Islet precursor cell (in vitro differentiated cells): ENCODE results near the gene AIF1.

Experiments used
- DNase-seq: peaks from one replicate; pipeline ENCODE4 v3.0.0-alpha.2; 2018

Gene AIF1

GRCh38 chr6:31651602-31652191, 36.7 kb downstream of the AIF1 start:
- peak; percentile 94 for DNase-seq

GRCh38 chr6:31652925-31653724, 38.1 kb downstream of the AIF1 start:
- DNase-seq = peak; percentile 95

GRCh38 chr6:31654574-31655348, 39.7 kb downstream of the AIF1 start:
- no peak for DNase-seq

- DNase-seq = no peak
Observed at GRCh38 chr6:31655349-31656237, 40.6 kb downstream of the AIF1 start, which contains the start of gene APOM. APOM (plus strand) TSS chr6:31655894; CDS start chr6:31655967, 73 bp downstream.

- DNase-seq = no peak
Observed at GRCh38 chr6:31657406-31658157, 42.5 kb downstream of the AIF1 start.

GRCh38 chr6:31658158-31658688, 43.2 kb downstream of the AIF1 start:
- DNase-seq = no peak

- no peak for DNase-seq
Observed at GRCh38 chr6:31658983-31659648, 44.1 kb downstream of the AIF1 start.

GRCh38 chr6:31659649-31660380, 44.8 kb downstream of the AIF1 start:
- no peak for DNase-seq

- peak; percentile 88 for DNase-seq
Observed at GRCh38 chr6:31660381-31661261, 45.6 kb downstream of the AIF1 start, which contains the start of gene C6orf47. C6orf47 (minus strand) TSS chr6:31660778; CDS start chr6:31659947, 831 bp downstream.

GRCh38 chr6:31661262-31662123, 46.5 kb downstream of the AIF1 start:
- no peak for DNase-seq

GRCh38 chr6:31662124-31662723, 47.2 kb downstream of the AIF1 start:
- DNase-seq = no peak

GRCh38 chr6:31663126-31663960, 48.3 kb downstream of the AIF1 start:
- DNase-seq = no peak

- DNase-seq = peak; percentile 77
Observed at GRCh38 chr6:31663961-31664789, 49.1 kb downstream of the AIF1 start.

GRCh38 chr6:31664790-31665500, 49.9 kb downstream of the AIF1 start, which contains the start of gene GPANK1:
GPANK1 (minus strand) TSS chr6:31664997; CDS start chr6:31664478, 519 bp downstream.
- peak; percentile 89 for DNase-seq
